SK-N-SH (cell line): ENCODE results near the gene GRAMD2A. TPM values are rescaled to one million over a fixed set of nuclear protein-coding genes. Genes with fewer than 3 reads are reported as not detected.

Experiments used
- CTCF ChIA-PET: fragments of 300-600, 350-600 bp; formaldehyde crosslinking; extraction: SDS; loops from one replicate; lab custom pipeline; 2021; lab: Yijun Ruan, JAX
- POLR2A ChIA-PET: fragments of 350-600 bp; sonication (Branson Sonifier 250); formaldehyde crosslinking; extraction: SDS; loops from one replicate; lab custom pipeline; 2020; ENCODE audit warnings: antibody characterized with exemption, inconsistent platforms; lab: Yijun Ruan, JAX
- DNase-seq: peaks from one replicate; pipeline ENCODE4 v3.0.0; 2012
- H2AFZ ChIP-seq: fragments of 200-600 bp; sonication (generic); 2 replicates; pipeline ENCODE4 v1.8.1; 2016; ENCODE audit warnings: antibody characterized with exemption, mild to moderate bottlenecking, low read depth
- H3F3A ChIP-seq: fragments of 200-600 bp; sonication (generic); replicated peaks from 2 replicates; pipeline ENCODE3; 2016; ENCODE audit warnings: antibody characterized with exemption, mild to moderate bottlenecking; ENCODE audit not compliant: insufficient read depth
- H3K27ac ChIP-seq, 2 experiments: fragments of 200-500 bp in 1 of 2; fragments of 200-600 bp in 1 of 2; sonication (Bioruptor generic) in 1 of 2; sonication (generic), shearing (Covaris generic) in 1 of 2; 2 replicates each; pipeline versions ENCODE4 v1.5.1 to v1.6.1; 2014 to 2016; ENCODE audit warnings: low read depth in 2 of 2, inconsistent platforms in 1 of 2, low read length in 1 of 2, mild to moderate bottlenecking in 1 of 2, mixed read lengths in 1 of 2
- H3K27me3 ChIP-seq: fragments of 200-600 bp; sonication (generic), shearing (Covaris generic); 2 replicates; pipeline ENCODE4 v1.6.1; 2016; ENCODE audit warnings: mixed run types; ENCODE audit not compliant: insufficient read depth
- H3K36me3 ChIP-seq, 2 experiments: fragments of 200-500 bp in 1 of 2; fragments of 200-600 bp in 1 of 2; sonication (Bioruptor generic) in 1 of 2; sonication (generic) in 1 of 2; replicated peaks in 1 of 2; 2 replicates each; pipeline versions ENCODE3 to v1.5.1; 2014 to 2016; ENCODE audit warnings: low read length in 1 of 2, mild to moderate bottlenecking in 1 of 2; ENCODE audit not compliant: insufficient read depth in 2 of 2, control insufficient read depth in 1 of 2
- H3K4me1 ChIP-seq, 2 experiments: fragments of 200-500 bp in 1 of 2; fragments of 200-600 bp in 1 of 2; sonication (Bioruptor generic) in 1 of 2; sonication (generic), shearing (Covaris generic) in 1 of 2; 2 replicates each; pipeline versions ENCODE4 v1.5.1 to v1.6.1; 2014 to 2016; ENCODE audit warnings: low read depth in 1 of 2, low read length in 1 of 2, mixed run types in 1 of 2; ENCODE audit not compliant: insufficient read depth in 2 of 2, control insufficient read depth in 1 of 2
- H3K4me2 ChIP-seq: fragments of 200-600 bp; sonication (generic), shearing (Covaris generic); 2 replicates; pipeline ENCODE4 v1.6.1; 2017; ENCODE audit warnings: mixed run types
- H3K4me3 ChIP-seq, 2 experiments: fragments of 200-500 bp in 1 of 2; fragments of 200-600 bp in 1 of 2; sonication (Bioruptor generic) in 1 of 2; sonication (generic), shearing (Covaris generic) in 1 of 2; 2 replicates each; pipeline versions ENCODE4 v1.5.1 to v1.8.1; 2014 to 2016; ENCODE audit warnings: low read depth in 2 of 2, inconsistent platforms in 1 of 2, low read length in 1 of 2, mild to moderate bottlenecking in 1 of 2, mixed read lengths in 1 of 2, moderate library complexity in 1 of 2
- H3K79me2 ChIP-seq: fragments of 200-600 bp; sonication (generic); 2 replicates; pipeline ENCODE4 v1.8.1; 2017; ENCODE audit warnings: mild to moderate bottlenecking; ENCODE audit not compliant: insufficient read depth
- H3K9ac ChIP-seq: fragments of 200-600 bp; sonication (generic); 2 replicates; pipeline ENCODE4 v1.6.1; 2017; ENCODE audit warnings: mixed run types
- H3K9me2 ChIP-seq: fragments of 200-600 bp; sonication (generic); 2 replicates; pipeline ENCODE4 v1.6.1; 2017; ENCODE audit warnings: mixed run types
- H3K9me3 ChIP-seq: fragments of 200-600 bp; sonication (generic); 2 replicates; pipeline ENCODE4 v1.6.1; 2017; ENCODE audit warnings: mixed run types, mild to moderate bottlenecking, moderate library complexity
- H4K20me1 ChIP-seq: fragments of 200-600 bp; sonication (generic); 2 replicates; pipeline ENCODE4 v1.6.1; 2017; ENCODE audit warnings: mild to moderate bottlenecking, mixed run types; ENCODE audit not compliant: insufficient read depth
- CHD2 ChIP-seq: fragments of 150-350 bp; IDR thresholded peaks from 2 replicates; pipeline ENCODE4 v1.6.1; 2018; ENCODE audit warnings: low read length; ENCODE audit not compliant: partially characterized antibody
- CTCF ChIP-seq: fragments of 200-600 bp; sonication (generic); IDR thresholded peaks from 2 replicates; pipeline ENCODE4 v1.6.1; 2017; ENCODE audit warnings: antibody characterized with exemption, mild to moderate bottlenecking, moderate library complexity
- EZH2phosphoT487 ChIP-seq: fragments of 200-600 bp; sonication (generic); IDR thresholded peaks from 2 replicates; pipeline ENCODE4 v1.6.1; 2017; ENCODE audit warnings: low read depth, mixed run types, mild to moderate bottlenecking, antibody characterized with exemption, moderate library complexity, borderline replicate concordance
- FOSL2 ChIP-seq: IDR thresholded peaks from 2 replicates; pipeline ENCODE4 v1.4.0; 2012; ENCODE audit warnings: low read depth, mild to moderate bottlenecking, moderate library complexity, borderline replicate concordance
- FOXM1 ChIP-seq: IDR thresholded peaks from 2 replicates; pipeline ENCODE4 v1.4.0; 2012; ENCODE audit warnings: low read depth, mild to moderate bottlenecking
- GABPA ChIP-seq: IDR thresholded peaks from 2 replicates; pipeline ENCODE4 v1.4.0; 2012; ENCODE audit warnings: low read depth, mild to moderate bottlenecking
- GATA2 ChIP-seq: sonication (generic); formaldehyde crosslinking; IDR thresholded peaks from 2 replicates; pipeline ENCODE4 v1.5.0; 2020; ENCODE audit warnings: mild to moderate bottlenecking, missing genetic modification reagents
- JUND ChIP-seq: IDR thresholded peaks from 2 replicates; pipeline ENCODE4 v1.4.0; 2012
- MEF2A ChIP-seq: IDR thresholded peaks from 2 replicates; pipeline ENCODE4 v1.4.0; 2012; ENCODE audit warnings: low read depth, borderline replicate concordance
- MXI1 ChIP-seq: IDR thresholded peaks from 2 replicates; pipeline ENCODE4 v1.6.1; 2012; ENCODE audit warnings: mild to moderate bottlenecking, low read depth, low read length, improper control_type of control experiment
- NFIC ChIP-seq: IDR thresholded peaks from 2 replicates; pipeline ENCODE4 v1.4.0; 2012; ENCODE audit warnings: borderline replicate concordance
- PBX3 ChIP-seq: IDR thresholded peaks from 2 replicates; pipeline ENCODE4; 2012
- RAD21 ChIP-seq: IDR thresholded peaks from 2 replicates; pipeline ENCODE4 v1.6.1; 2012; ENCODE audit warnings: mild to moderate bottlenecking, low read length
- RCOR1 ChIP-seq: fragments of 150-350 bp; IDR thresholded peaks from 2 replicates; pipeline ENCODE4 v1.6.1; 2017; ENCODE audit warnings: antibody characterized with exemption, low read length
- RXRA ChIP-seq: IDR thresholded peaks from 2 replicates; pipeline ENCODE4 v1.4.0; 2012; ENCODE audit warnings: low read depth, mild to moderate bottlenecking, borderline replicate concordance
- TAF1 ChIP-seq: IDR thresholded peaks from 2 replicates; pipeline ENCODE4 v1.6.1; 2012; ENCODE audit warnings: low read depth, mild to moderate bottlenecking, low read length, moderate library complexity, borderline replicate concordance
- TCF12 ChIP-seq: IDR thresholded peaks from 2 replicates; pipeline ENCODE4 v1.4.0; 2012
- TEAD4 ChIP-seq: IDR thresholded peaks from 2 replicates; pipeline ENCODE4 v1.4.0; 2012; ENCODE audit warnings: mild to moderate bottlenecking, borderline replicate concordance; ENCODE audit not compliant: insufficient read depth
- ZBTB33 ChIP-seq: IDR thresholded peaks from 2 replicates; pipeline ENCODE4 v1.4.0; 2012; ENCODE audit warnings: low read depth, borderline replicate concordance
- WGBS: methylation state at CpG from one replicate; pipeline ENCODE4 v1.1.6; 2017; ENCODE audit warnings: low lambda C conversion rate; 5-methylcytosine and 5-hydroxymethylcytosine counted together
- polyA plus RNA-seq, 3 experiments: library from polyadenylated mRNA; depleted of rRNA; stranded (reverse); fragments of >200 nt; gene quantifications; 2 replicates each; pipeline ENCODE4 v1.2.3, GENCODE V29; 2012
- TF ChIP-seq, protein P1 (sequence below): fragments of 150-350 bp; IDR thresholded peaks from 2 replicates; pipeline ENCODE4 v1.6.1; 2017; ENCODE audit warnings: antibody characterized with exemption, low read length, low read depth, borderline replicate concordance

The GRAMD2A gene
- polyA plus RNA-seq, 1 of the 3 experiments (the other 2 are of a cell fraction) = 0.10 TPM

DNA sequence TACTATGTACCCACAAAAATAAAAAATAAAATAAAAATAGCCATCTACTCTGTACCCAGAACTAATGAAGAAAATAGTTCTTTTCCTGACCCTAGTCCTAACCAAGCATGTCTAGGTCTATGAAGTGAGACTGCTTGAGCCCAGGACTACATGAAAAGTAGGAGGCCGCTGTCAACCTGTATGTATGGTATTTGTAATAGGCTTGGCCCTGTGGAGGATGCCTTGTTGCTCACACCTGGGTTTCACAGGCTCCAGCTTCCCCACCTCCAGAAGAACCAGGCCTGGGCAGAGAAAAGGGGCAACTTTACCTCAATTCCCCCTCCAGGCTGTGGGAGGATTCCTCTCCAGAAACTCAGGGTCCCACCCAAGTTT is 40.3 kb upstream of the GRAMD2A start:
- H3K4me3 ChIP-seq = no peak overlapping the region
- H3F3A ChIP-seq = peaks cover 28% of the 10 kb centered on the region
- no peaks in the 10 kb centered on the region for H3K9me3 ChIP-seq
- no peaks in the 10 kb centered on the region for H4K20me1 ChIP-seq
- DNase-seq = no peak
- 70% methylated on average over 1 of the region's 1 CpG for WGBS
- peak overlapping the region; percentile 74 to 99 for H3K27ac ChIP-seq
- no peaks in the 10 kb centered on the region for H3K9me2 ChIP-seq
- TF ChIP-seq GABPA = no peak
- no peak for TF ChIP-seq TCF12
- TF ChIP-seq RAD21 = no peak
- TF ChIP-seq FOSL2 = no peak
- no peak for TF ChIP-seq RXRA
- TF ChIP-seq EZH2phosphoT487 = no peak
- TF ChIP-seq, protein P1, sequence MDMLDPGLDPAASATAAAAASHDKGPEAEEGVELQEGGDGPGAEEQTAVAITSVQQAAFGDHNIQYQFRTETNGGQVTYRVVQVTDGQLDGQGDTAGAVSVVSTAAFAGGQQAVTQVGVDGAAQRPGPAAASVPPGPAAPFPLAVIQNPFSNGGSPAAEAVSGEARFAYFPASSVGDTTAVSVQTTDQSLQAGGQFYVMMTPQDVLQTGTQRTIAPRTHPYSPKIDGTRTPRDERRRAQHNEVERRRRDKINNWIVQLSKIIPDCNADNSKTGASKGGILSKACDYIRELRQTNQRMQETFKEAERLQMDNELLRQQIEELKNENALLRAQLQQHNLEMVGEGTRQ = no peak
- TF ChIP-seq JUND = no peak
- no peak for TF ChIP-seq TAF1
- no peak for TF ChIP-seq PBX3
- TF ChIP-seq RCOR1 = no peak
- no peak for TF ChIP-seq CTCF
- TF ChIP-seq FOXM1 = no peak
- no peak for TF ChIP-seq CHD2
- TF ChIP-seq NFIC = no peak
- no peak for TF ChIP-seq ZBTB33
- TF ChIP-seq GATA2 (CRISPR knock-in tag) = no peak
- no peak for TF ChIP-seq MEF2A
- TF ChIP-seq MXI1 = no peak
- no peak for TF ChIP-seq TEAD4
- H3K27me3 ChIP-seq = no peaks in the 10 kb centered on the region
- H3K79me2 ChIP-seq = peaks cover 28% of the 10 kb centered on the region
- peaks cover 11 to 28% of the 10 kb centered on the region in 2 experiments for H3K36me3 ChIP-seq
- CTCF ChIA-PET = interaction anchor here (2.3 kb wide), 1 partner anchor 38 kb away, joined by 10 read pairs; no protein-coding TSS in a partner anchor
- peaks cover 4 to 19% of the 10 kb centered on the region in 2 experiments; a peak in 3 of 4 replicates for H3K4me1 ChIP-seq
- peak overlapping the region; percentile 88; the same call in 1 of the 2 replicates for H3K9ac ChIP-seq
- peak overlapping the region; percentile 94; the same call in 1 of the 2 replicates for H3K4me2 ChIP-seq
- H2AFZ ChIP-seq = peak overlapping the region; percentile 61; the same call in 1 of the 2 replicates
- POLR2A ChIA-PET = no interaction called here
